Neural crest cell (in vitro differentiated cells): ENCODE data around the gene OR2T10. TPM values are rescaled to one million over a fixed set of nuclear protein-coding genes. Genes with fewer than 3 reads are reported as not detected.
"Not testable (repeated sequence)": the region's sequence is repeated elsewhere in the genome, so short reads cannot be mapped to it uniquely, and the experiment has no call there.

Source experiments
- DNase-seq: peaks from one replicate; pipeline ENCODE4 v3.0.0; 2021; ENCODE audit warnings: low read depth, mixed read lengths, low spot score
- H3K27ac Mint-ChIP-seq: one replicate; pipeline ENCODE4 v1.8.0; 2021; ENCODE audit warnings: mild to moderate bottlenecking, mixed read lengths; ENCODE audit not compliant: unreplicated experiment
- H3K27me3 Mint-ChIP-seq: 2 replicates; pipeline ENCODE4 v1.8.0; 2021; ENCODE audit warnings: low read depth, mild to moderate bottlenecking, mixed read lengths
- H3K36me3 Mint-ChIP-seq: 2 replicates; pipeline ENCODE4 v1.8.0; 2021; ENCODE audit warnings: low read depth, mild to moderate bottlenecking, mixed read lengths
- H3K4me1 Mint-ChIP-seq: 2 replicates; pipeline ENCODE4 v1.8.0; 2021; ENCODE audit warnings: mixed read lengths
- H3K4me3 Mint-ChIP-seq: one replicate; pipeline ENCODE4 v1.8.0; 2021; ENCODE audit warnings: mild to moderate bottlenecking, mixed read lengths
- H3K9me3 Mint-ChIP-seq: 2 replicates; pipeline ENCODE4 v1.8.0; 2021; ENCODE audit warnings: mixed read lengths
- long read RNA-seq: library from polyadenylated mRNA; unstranded; transcript quantifications from one replicate; pipeline ENCODE4 v2.0.0, GENCODE V29; 2020
- total RNA-seq: library from RNA; stranded (reverse); gene quantifications from 2 replicates; pipeline ENCODE4 v1.2.1, GENCODE V29; 2021
- TF ChIP-seq, protein P1 (sequence below): fragments of 200-600 bp; sonication (generic); conservative IDR thresholded peaks from 2 replicates; pipeline ENCODE4 v1.5.0; 2021; ENCODE audit warnings: antibody characterized with exemption, mild to moderate bottlenecking

OR2T10 gene
- total RNA-seq = not detected in 2 replicates
- long read RNA-seq = 0 reads

DNA sequence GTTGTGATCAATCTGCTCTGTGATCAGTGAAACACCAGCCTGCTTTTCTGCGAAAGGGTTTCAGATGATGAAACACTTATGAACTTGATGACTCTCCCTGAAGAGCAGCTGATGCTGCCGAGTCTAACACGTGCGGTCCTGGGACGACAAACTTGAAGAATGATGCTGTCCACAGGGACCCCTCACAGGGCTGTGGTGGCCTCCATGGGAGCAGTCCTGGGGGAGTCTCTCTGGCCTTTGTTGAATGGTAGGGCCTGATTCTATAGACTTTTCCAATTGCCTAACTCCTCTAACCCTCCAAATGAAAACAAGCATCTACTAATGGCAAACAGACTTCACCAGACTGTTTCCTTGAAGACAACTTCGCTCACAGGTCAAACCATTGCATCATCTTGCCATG, at the start of gene OR2T10:
OR2T10 (minus strand) TSS at position 112 of the 400 bp plus-strand sequence. CDS start 3,932 bp downstream, outside the sequence.
- TF ChIP-seq, protein P1, sequence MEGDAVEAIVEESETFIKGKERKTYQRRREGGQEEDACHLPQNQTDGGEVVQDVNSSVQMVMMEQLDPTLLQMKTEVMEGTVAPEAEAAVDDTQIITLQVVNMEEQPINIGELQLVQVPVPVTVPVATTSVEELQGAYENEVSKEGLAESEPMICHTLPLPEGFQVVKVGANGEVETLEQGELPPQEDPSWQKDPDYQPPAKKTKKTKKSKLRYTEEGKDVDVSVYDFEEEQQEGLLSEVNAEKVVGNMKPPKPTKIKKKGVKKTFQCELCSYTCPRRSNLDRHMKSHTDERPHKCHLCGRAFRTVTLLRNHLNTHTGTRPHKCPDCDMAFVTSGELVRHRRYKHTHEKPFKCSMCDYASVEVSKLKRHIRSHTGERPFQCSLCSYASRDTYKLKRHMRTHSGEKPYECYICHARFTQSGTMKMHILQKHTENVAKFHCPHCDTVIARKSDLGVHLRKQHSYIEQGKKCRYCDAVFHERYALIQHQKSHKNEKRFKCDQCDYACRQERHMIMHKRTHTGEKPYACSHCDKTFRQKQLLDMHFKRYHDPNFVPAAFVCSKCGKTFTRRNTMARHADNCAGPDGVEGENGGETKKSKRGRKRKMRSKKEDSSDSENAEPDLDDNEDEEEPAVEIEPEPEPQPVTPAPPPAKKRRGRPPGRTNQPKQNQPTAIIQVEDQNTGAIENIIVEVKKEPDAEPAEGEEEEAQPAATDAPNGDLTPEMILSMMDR = no peak
- DNase-seq = no peak
- peaks cover 12% of the 10 kb centered on the region for H3K36me3 Mint-ChIP-seq
- H3K4me1 Mint-ChIP-seq = no peaks in the 10 kb centered on the region
- H3K4me3 Mint-ChIP-seq = no peak within 1 kb of the TSS
- no peak within 1 kb of the TSS for H3K27ac Mint-ChIP-seq
- peaks cover 24% of the 10 kb centered on the region for H3K9me3 Mint-ChIP-seq
- no peaks in the 10 kb centered on the region for H3K27me3 Mint-ChIP-seq

GRCh38 chr1:248645178-248645577, 47.7 kb upstream of the OR2T10 start, which contains the start of gene OR2T35:
Gene OR2T35 (minus strand): TSS chr1:248645278. CDS start chr1:248639258, 6,020 bp downstream.
- H3K9me3 Mint-ChIP-seq, H3K36me3 Mint-ChIP-seq, H3K4me3 Mint-ChIP-seq, DNase-seq, H3K27me3 Mint-ChIP-seq, H3K4me1 Mint-ChIP-seq, H3K27ac Mint-ChIP-seq: not testable (repeated sequence)

DNA sequence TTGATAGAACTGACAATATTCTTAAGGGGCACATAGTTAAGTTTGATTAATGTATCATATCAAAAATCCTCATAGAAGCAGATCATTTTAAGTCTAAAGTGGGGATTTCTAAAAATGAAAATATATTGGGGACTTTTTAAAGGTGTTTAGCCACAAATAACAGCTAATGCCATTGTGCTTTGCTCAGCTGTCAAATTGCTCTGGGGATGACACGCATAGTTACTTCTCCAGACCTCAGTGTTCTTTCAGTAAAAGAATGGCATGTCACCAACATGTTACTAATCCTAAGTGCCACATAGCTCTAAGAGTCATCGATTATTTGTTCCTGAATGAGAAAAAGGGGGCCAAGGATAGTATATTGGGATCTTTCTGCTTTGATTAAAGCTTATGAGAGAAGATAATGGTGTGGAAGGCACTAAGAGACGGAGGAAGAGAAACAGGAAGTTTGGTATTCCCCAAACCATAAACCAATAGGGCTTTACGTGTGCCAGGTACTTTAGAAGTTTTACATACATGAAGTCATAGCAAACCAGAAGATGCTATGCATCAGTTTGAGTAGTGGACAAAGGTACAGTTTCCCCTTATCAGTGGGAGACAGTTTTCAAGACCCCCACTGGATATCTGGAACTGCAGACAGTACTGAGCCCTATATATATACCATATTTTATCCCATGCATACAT, 45.6 kb upstream of the OR2T10 start:
- not testable (repeated sequence) for H3K9me3 Mint-ChIP-seq, H3K27ac Mint-ChIP-seq, H3K4me3 Mint-ChIP-seq, H3K27me3 Mint-ChIP-seq, H3K4me1 Mint-ChIP-seq, DNase-seq, H3K36me3 Mint-ChIP-seq

GRCh38 chr1:248641583-248641982, 44.1 kb upstream of the OR2T10 start:
- H3K9me3 Mint-ChIP-seq, H3K4me1 Mint-ChIP-seq, H3K4me3 Mint-ChIP-seq, H3K27me3 Mint-ChIP-seq, DNase-seq, H3K27ac Mint-ChIP-seq, H3K36me3 Mint-ChIP-seq: not testable (repeated sequence)

GRCh38 chr1:248640906-248641305, 43.4 kb upstream of the OR2T10 start:
- not testable (repeated sequence) for H3K36me3 Mint-ChIP-seq, H3K9me3 Mint-ChIP-seq, DNase-seq, H3K27ac Mint-ChIP-seq, H3K27me3 Mint-ChIP-seq, H3K4me1 Mint-ChIP-seq, H3K4me3 Mint-ChIP-seq

GRCh38 chr1:248639652-248640051, 42.2 kb upstream of the OR2T10 start:
- H3K27ac Mint-ChIP-seq, H3K36me3 Mint-ChIP-seq, H3K4me1 Mint-ChIP-seq, DNase-seq, H3K9me3 Mint-ChIP-seq, H3K4me3 Mint-ChIP-seq, H3K27me3 Mint-ChIP-seq: not testable (repeated sequence)

DNA sequence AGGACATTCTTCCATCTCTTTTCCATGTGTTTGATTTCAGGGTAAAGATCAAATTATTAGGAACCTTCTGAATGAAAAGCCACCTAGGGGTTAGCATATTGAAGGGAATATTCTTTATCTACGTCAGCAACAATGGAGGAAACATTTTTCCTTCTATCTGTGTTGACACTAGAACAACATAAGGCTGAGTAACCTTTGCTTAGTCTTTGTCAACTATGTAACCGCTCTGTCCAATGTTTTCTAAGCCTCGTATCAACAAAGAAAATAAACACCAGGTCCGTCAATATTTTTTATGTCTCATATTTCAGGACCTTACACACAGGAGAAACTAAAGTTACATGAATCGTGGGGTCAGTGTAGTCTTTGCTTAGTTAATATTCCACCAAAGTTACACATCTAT, 39.1 kb upstream of the OR2T10 start:
- H3K4me1 Mint-ChIP-seq, H3K9me3 Mint-ChIP-seq, H3K27me3 Mint-ChIP-seq, DNase-seq, H3K27ac Mint-ChIP-seq, H3K36me3 Mint-ChIP-seq, H3K4me3 Mint-ChIP-seq: not testable (repeated sequence)

DNA sequence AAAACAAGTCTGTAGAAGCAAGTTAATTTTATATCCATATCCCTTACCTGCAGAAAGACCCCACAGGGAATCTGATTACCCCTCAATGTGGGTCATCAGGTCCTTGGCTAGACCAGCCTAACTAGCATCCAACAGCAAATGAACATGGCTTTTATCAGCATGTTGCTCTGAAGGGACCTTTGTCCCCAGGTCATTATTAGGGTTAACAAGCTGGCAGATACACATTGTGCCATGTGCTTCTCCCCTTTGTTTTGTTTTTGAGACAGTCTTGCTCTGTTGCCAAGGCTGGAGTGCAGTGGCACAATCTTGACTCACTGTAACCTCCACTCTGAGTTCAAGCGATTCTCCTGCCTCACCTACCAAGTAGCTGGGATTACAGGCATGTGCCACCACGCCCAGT, 37.5 kb upstream of the OR2T10 start, which contains the start of gene OR2T11:
OR2T11 (minus strand) TSS at position 101 of the 400 bp plus-strand sequence. CDS start 7,963 bp downstream, outside the sequence.
- not testable (repeated sequence) for H3K27me3 Mint-ChIP-seq, H3K4me1 Mint-ChIP-seq, DNase-seq, H3K4me3 Mint-ChIP-seq, H3K36me3 Mint-ChIP-seq, H3K9me3 Mint-ChIP-seq, H3K27ac Mint-ChIP-seq

DNA sequence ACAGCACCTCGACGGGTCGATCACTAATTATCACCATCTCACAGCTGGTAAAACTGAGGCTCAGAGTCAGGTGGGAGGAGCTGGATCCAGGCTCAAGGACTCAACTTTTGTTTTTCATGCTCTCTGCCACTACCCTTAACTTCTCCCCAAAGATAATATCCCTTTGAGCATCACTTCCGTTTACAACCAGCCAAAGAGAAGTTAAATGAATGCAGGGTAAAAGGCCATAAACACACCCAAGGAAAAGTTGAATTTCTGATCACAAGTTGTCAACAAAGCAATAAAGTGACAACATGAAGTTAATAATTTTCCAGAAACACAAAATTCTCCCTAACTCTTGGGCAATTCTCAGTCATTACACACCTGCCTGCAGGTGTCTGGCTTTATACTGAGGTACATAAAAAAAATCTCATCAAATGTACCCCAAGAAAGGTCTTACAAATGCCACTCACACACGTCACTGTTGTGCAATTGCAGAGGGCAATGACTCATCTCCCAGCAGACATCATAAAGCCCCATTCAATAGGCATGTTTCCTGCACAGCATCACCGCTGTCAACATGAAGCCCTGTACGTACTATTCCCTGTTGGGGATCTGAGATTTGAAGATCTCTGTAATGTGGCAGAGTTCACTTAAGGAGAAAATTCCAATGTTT, 34.0 kb upstream of the OR2T10 start:
- Mint-ChIP-seq H3K4me3 (no peak overlapping the region), H3K36me3 (peaks cover 4% of the 10 kb centered on the region), H3K4me1 (no peaks in the 10 kb centered on the region), H3K27me3 (no peaks in the 10 kb centered on the region), H3K27ac (no peak overlapping the region), H3K9me3 (peaks cover 4% of the 10 kb centered on the region)
- TF ChIP-seq, protein P1 = no peak
- no peak for DNase-seq
